Measurements from ENCODE around the gene LRRC27. TPM values are rescaled to one million over a fixed set of nuclear protein-coding genes. Genes with fewer than 3 reads are reported as not detected.

The LRRC27 gene
- total and polyA plus RNA-seq, 8 donors, result 11.7 to 35.1 (median 28.3) TPM

- Histone ChIP-seq H3K4me3 (no peak overlapping the region), H3K27ac (peak overlapping the region; percentile 48 to 68), H3K9me3 (no peaks in the 10 kb centered on the region), H3K27me3 (no peaks in the 10 kb centered on the region), H3K4me1 (peaks cover 23 to 71% of the 10 kb centered on the region in 2 donors), H3K36me3 (peaks cover 0 to 13% of the 10 kb centered on the region in 2 donors)
- intact Hi-C loops (cut with DNase I), result no loop called here
- no peak for TF ChIP-seq CTCF (IDR thresholded peaks at IDR 0.05)
- peak in 1 of 4 donors; percentile 85 for DNase-seq
- no peak for ATAC-seq
These were observed 68.7 kb downstream of the LRRC27 start for GRCh38 chr10:132400547-132401151.

GRCh38 chr10:132401401-132402118 is 69.6 kb downstream of the LRRC27 start:
- DNase-seq (peak in 1 of 4 donors; percentile 82), ATAC-seq (no peak)
- Histone ChIP-seq H3K27me3 (no peaks in the 10 kb centered on the region), H3K27ac (peak overlapping the region; percentile 48 to 68), H3K4me1 (peaks cover 21 to 69% of the 10 kb centered on the region in 2 donors), H3K36me3 (peaks cover 0 to 22% of the 10 kb centered on the region in 2 donors), H3K4me3 (no peak overlapping the region), H3K9me3 (no peaks in the 10 kb centered on the region)
- intact Hi-C loops (cut with DNase I), result no loop called here
- TF ChIP-seq CTCF (IDR thresholded peaks at IDR 0.05), result no peak

- intact Hi-C loops (cut with DNase I), result no loop called here
- H3K9me3 ChIP-seq, result no peaks in the 10 kb centered on the region
- H3K4me1 ChIP-seq, result peaks cover 26 to 78% of the 10 kb centered on the region in 2 donors
- H3K27ac ChIP-seq, result peak overlapping the region in 1 of 2 donors; percentile 68
- ATAC-seq (no peak), DNase-seq (peak in 1 of 4 donors; percentile 76)
- TF ChIP-seq CTCF (IDR thresholded peaks at IDR 0.05), result no peak
- H3K36me3 ChIP-seq, result peaks cover 0 to 30% of the 10 kb centered on the region in 2 donors
- H3K4me3 ChIP-seq, result no peak overlapping the region
- no peaks in the 10 kb centered on the region for H3K27me3 ChIP-seq
These were observed 70.8 kb downstream of the LRRC27 start for GRCh38 chr10:132402781-132403241.

- peak in 1 of 4 donors; percentile 71 for DNase-seq
These were observed 71.6 kb downstream of the LRRC27 start for GRCh38 chr10:132403511-132404168.

More at GRCh38 chr10:132403511-132404168, 71.6 kb downstream of the LRRC27 start:
- H3K4me3 ChIP-seq, result no peak overlapping the region
- peak; percentile 30 for ATAC-seq
- H3K4me1 ChIP-seq, result peaks cover 27 to 78% of the 10 kb centered on the region in 2 donors
- peak overlapping the region; percentile 26 to 33 for H3K27ac ChIP-seq
- H3K36me3 ChIP-seq, result peaks cover 0 to 30% of the 10 kb centered on the region in 2 donors
- TF ChIP-seq CTCF (IDR thresholded peaks at IDR 0.05), result no peak
- H3K9me3 ChIP-seq, result no peaks in the 10 kb centered on the region
- no peaks in the 10 kb centered on the region for H3K27me3 ChIP-seq
- intact Hi-C loops (cut with DNase I), result no loop called here

Measured in left lung (tissue), 10 donors.